K562 (cell line): ENCODE results near the gene RPS8. TPM values are rescaled to one million over a fixed set of nuclear protein-coding genes. Genes with fewer than 3 reads are reported as not detected.

ENCODE experiments used
- CBX8 ChIP-seq: fragments of 200-600 bp; sonication (generic); IDR thresholded peaks from 2 replicates; pipeline ENCODE4 v1.6.1; 2012; ENCODE audit warnings: borderline replicate concordance, mixed run types, low read depth, mild to moderate bottlenecking, moderate library complexity, mixed read lengths, low read length, control low read depth, inconsistent platforms; ENCODE audit not compliant: poor library complexity, severe bottlenecking; ENCODE audit errors: extremely low read depth
- ESRRA ChIP-seq: fragments of 450-650 bp; IDR thresholded peaks from 2 replicates; pipeline ENCODE4 v1.6.1; 2014; ENCODE audit warnings: low read depth, mild to moderate bottlenecking, moderate library complexity, borderline replicate concordance
- MEF2A ChIP-seq: IDR thresholded peaks from 2 replicates; pipeline ENCODE4 v1.6.1; 2011; ENCODE audit warnings: low read depth, mild to moderate bottlenecking, low read length, moderate library complexity; ENCODE audit not compliant: control insufficient read depth
- NCOR1 ChIP-seq: fragments of 450-650 bp; IDR thresholded peaks from 2 replicates; pipeline ENCODE4 v1.6.1; 2016; ENCODE audit warnings: mild to moderate bottlenecking, moderate library complexity
- RREB1 ChIP-seq: fragments of 250-450 bp; sonication (Bioruptor Pico); IDR thresholded peaks from 2 replicates; pipeline ENCODE4 v1.4.0; 2020
- TCFL5 ChIP-seq: fragments of 250-450 bp; sonication (Bioruptor Pico); conservative IDR thresholded peaks from 2 replicates; pipeline ENCODE4 v1.6.1; 2021; ENCODE audit warnings: mild to moderate bottlenecking, moderate library complexity, matching md5 sums
- ZBED1 ChIP-seq: IDR thresholded peaks from 2 replicates; pipeline ENCODE4 v1.6.1; 2014
- ZBTB12 ChIP-seq: fragments of 250-450 bp; sonication (Bioruptor Pico); IDR thresholded peaks from 2 replicates; pipeline ENCODE4 v1.4.0; 2020
- ZNF140 ChIP-seq: fragments of 250-450 bp; sonication (Bioruptor Pico); IDR thresholded peaks from 2 replicates; pipeline ENCODE4 v1.8.0; 2021; ENCODE audit warnings: moderate library complexity, mild to moderate bottlenecking, inconsistent platforms
- polyA plus RNA-seq, 8 experiments: library from polyadenylated mRNA; depleted of rRNA in 4 of 8; stranded (reverse) in 5 of 8; unstranded in 3 of 8; fragments of >200 nt; fragmentation: Nextera tagmentation in 2 of 8; fragmentation: Illumina TruSeq in 1 of 8; extraction: Ambion mirVana in 2 of 8; extraction: Trizol in 1 of 8; gene quantifications; 2 replicates each; pipeline versions ENCODE4 v1.2.1 to v1.2.3, GENCODE V29; 2011 to 2014; ENCODE audit warnings: inconsistent platforms in 1 of 8, missing spikeins in 1 of 8
- total RNA-seq, 7 experiments: library from RNA; depleted of rRNA in 6 of 7; stranded (reverse); fragments of >200 nt in 6 of 7; fragmentation: Illumina TruSeq in 2 of 7; extraction: Trizol in 2 of 7; gene quantifications; 2 replicates each; pipeline versions ENCODE4 v1.2.1 to v1.2.3, GENCODE V29; 2011 to 2021; ENCODE audit warnings: low replicate concordance in 1 of 7

RPS8 gene
- total and polyA plus RNA-seq, 9 of the 15 experiments (the other 6 are each of a cell fraction or from before 2014, with no cell fraction given): 2,431 to 4,168 (median 3,109) TPM

- TF ChIP-seq TCFL5 (CRISPR knock-in tag) (no peak), ZNF140 (CRISPR knock-in tag) (no peak), NCOR1 (peak; percentile 45; the same call in 1 of the 2 replicates), RREB1 (CRISPR knock-in tag) (no peak), MEF2A (no peak), ESRRA (no peak), CBX8 (no peak), ZBED1 (no peak), ZBTB12 (CRISPR knock-in tag) (no peak)
Observed at GRCh38 chr1:44808938-44809917, 33.9 kb downstream of the RPS8 start (continued).
